BLaER1 treated with 17β-estradiol and CSF1 and Interleukin-3, amounts not matched to agents 10 nM and 100 nM (cell line): Measurements from ENCODE around the gene PIGC.

Experiments
- H3K27ac ChIP-seq, 11 experiments: shearing (Covaris generic); formaldehyde crosslinking; 2 replicates each; pipeline ENCODE4 v1.8.1; 2022
- H3K27me3 ChIP-seq, 11 experiments: shearing (Covaris generic); formaldehyde crosslinking; 2 replicates each; pipeline ENCODE4 v1.8.1; 2022
- H3K36me3 ChIP-seq, 11 experiments: shearing (Covaris generic); formaldehyde crosslinking; 2 replicates each; pipeline ENCODE4 v1.8.1; 2022
- H3K4me1 ChIP-seq, 10 experiments: shearing (Covaris generic); formaldehyde crosslinking; 2 replicates each; pipeline ENCODE4 v1.8.1; 2022
- H3K4me2 ChIP-seq, 11 experiments: shearing (Covaris generic); formaldehyde crosslinking; 2 replicates each; pipeline ENCODE4 v1.8.1; 2022
- H3K4me3 ChIP-seq, 10 experiments: shearing (Covaris generic); formaldehyde crosslinking; 2 replicates each; pipeline ENCODE4 v1.8.1; 2022
- H3K9ac ChIP-seq, 11 experiments: shearing (Covaris generic); formaldehyde crosslinking; 2 replicates each; pipeline ENCODE4 v1.8.1; 2022
- H3K9me3 ChIP-seq, 11 experiments: shearing (Covaris generic); formaldehyde crosslinking; replicated peaks in 1 of 11; 2 replicates each; pipeline ENCODE4 v1.8.1; 2022
- H4K20me1 ChIP-seq, 11 experiments: shearing (Covaris generic); formaldehyde crosslinking; 2 replicates each; pipeline ENCODE4 v1.8.1; 2022
- Cebpa-rat ChIP-seq, 11 experiments: shearing (Covaris generic); IDR thresholded peaks; 2 replicates each; pipeline ENCODE4 v1.8.1; 2022

PIGC gene

DNA sequence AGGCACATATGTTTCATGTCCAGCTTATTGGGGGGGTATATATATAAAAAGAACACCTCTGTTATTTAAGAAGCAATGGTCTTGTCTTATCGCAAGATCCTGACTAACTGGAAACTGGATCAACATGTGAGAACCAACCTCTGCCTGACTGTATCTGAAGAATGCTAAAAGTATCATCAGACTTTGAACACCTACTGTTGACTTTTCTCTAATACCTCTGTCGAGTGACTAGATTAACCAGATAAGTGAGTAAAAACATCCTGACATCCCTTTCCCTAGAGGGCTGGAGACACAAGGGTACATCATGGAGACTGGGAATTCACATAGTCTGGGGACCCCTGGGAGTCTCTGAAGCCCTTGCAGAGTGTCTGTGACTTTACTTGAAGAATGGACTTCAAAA is 26.3 kb upstream of the PIGC start:
- H3K27me3 ChIP-seq = no peaks in the 10 kb centered on the region
- no peak for TF ChIP-seq Cebpa-rat (IDR thresholded peaks at IDR 0.05)
- H3K9ac ChIP-seq = no peak overlapping the region
- H3K36me3 ChIP-seq = no peaks in the 10 kb centered on the region
- no peaks in the 10 kb centered on the region for H3K9me3 ChIP-seq
- no peak overlapping the region for H3K4me3 ChIP-seq
- H4K20me1 ChIP-seq = no peaks in the 10 kb centered on the region
- no peak overlapping the region for H3K4me2 ChIP-seq
- H3K27ac ChIP-seq = no peak overlapping the region
- peaks cover 0 to 17% (median 6%) of the 10 kb centered on the region in 10 experiments; a peak in 10 of 20 replicates for H3K4me1 ChIP-seq

DNA sequence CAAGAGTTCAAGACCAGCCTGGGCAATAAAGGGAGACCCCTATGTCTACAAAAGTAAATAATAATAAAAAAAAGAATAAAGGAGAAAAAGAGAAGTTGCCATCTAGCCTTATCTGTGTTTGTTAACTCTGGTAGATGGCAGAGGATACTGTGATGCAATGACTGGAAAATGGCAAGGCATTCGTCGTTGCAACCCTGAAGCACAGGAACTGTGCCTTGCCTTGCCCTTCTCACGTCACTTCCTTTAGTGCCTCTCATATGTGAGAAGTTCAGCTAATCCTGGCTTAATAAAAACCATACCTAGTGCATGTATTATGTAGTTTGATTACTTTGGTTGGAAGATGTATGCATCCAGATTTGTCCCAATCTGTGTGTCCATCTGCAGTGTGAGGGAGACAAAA is 25.8 kb upstream of the PIGC start:
- H3K9ac ChIP-seq = no peak overlapping the region
- no peak for TF ChIP-seq Cebpa-rat (IDR thresholded peaks at IDR 0.05)
- H3K27me3 ChIP-seq = no peaks in the 10 kb centered on the region
- H3K4me1 ChIP-seq = peaks cover 0 to 17% (median 6%) of the 10 kb centered on the region in 10 experiments; a peak in 10 of 20 replicates
- no peaks in the 10 kb centered on the region for H3K9me3 ChIP-seq
- no peaks in the 10 kb centered on the region for H3K36me3 ChIP-seq
- H3K4me2 ChIP-seq = 0 out of 22 replicates have a peak overlapping the region, but pooled peaks of 2 of the 11 experiments have one; percentile 1 to 8
- no peaks in the 10 kb centered on the region for H4K20me1 ChIP-seq
- no peak overlapping the region for H3K4me3 ChIP-seq
- H3K27ac ChIP-seq = no peak overlapping the region

DNA sequence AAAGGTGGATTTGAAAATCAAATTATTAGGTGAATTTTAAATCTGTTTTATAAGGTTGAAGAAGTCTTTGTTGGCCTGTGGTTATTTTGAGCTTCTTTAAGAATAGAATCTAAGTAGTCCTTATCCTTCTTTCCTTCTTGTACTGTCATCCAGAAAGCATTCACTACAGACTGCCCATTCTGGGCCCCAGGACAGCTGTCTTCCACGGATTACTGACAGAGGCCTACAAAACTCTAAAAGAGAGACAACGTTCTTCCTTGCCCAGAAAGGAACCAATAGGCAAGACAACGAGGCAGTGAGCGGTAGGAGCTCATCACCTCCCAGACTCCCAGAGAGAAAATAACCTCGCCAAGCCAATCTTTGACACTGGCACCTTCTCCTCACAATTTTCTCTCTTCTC is 24.4 kb upstream of the PIGC start:
- Histone ChIP-seq H3K27ac (no peak overlapping the region), H3K4me1 (peaks cover 0 to 13% (median 4%) of the 10 kb centered on the region in 10 experiments; a peak in 9 of 20 replicates), H3K4me2 (no peak overlapping the region), H4K20me1 (no peaks in the 10 kb centered on the region), H3K9me3 (no peaks in the 10 kb centered on the region), H3K9ac (no peak overlapping the region), H3K27me3 (no peaks in the 10 kb centered on the region), H3K36me3 (no peaks in the 10 kb centered on the region), H3K4me3 (no peak overlapping the region)
- no peak for TF ChIP-seq Cebpa-rat (IDR thresholded peaks at IDR 0.05)

DNA sequence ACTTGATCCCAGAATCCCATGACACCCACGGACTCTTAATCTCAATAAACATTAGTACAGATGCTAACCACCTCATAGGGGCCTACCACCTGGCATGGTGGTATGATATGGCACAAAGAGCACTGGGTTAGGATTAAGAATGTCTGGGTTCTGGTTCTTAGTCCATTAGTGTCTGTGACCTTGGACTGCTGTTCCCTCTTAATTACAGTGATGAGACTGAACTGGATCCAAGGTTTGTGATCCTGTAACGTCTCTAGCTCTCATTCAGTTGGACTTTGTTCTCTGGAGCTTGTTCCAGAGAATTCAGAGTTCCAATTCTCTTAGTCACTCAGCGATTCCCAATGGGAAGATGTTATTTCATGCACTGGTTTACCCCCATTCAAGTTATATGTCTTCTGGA is 23.6 kb upstream of the PIGC start:
- TF ChIP-seq Cebpa-rat (IDR thresholded peaks at IDR 0.05) = no peak
- Histone ChIP-seq H3K9me3 (no peaks in the 10 kb centered on the region), H3K27ac (no peak overlapping the region), H3K9ac (no peak overlapping the region), H3K4me3 (no peak overlapping the region), H3K36me3 (no peaks in the 10 kb centered on the region), H3K4me1 (peaks cover 0 to 4% (median under 1%) of the 10 kb centered on the region in 10 experiments; a peak in 8 of 20 replicates), H3K4me2 (no peak overlapping the region), H3K27me3 (no peaks in the 10 kb centered on the region), H4K20me1 (no peaks in the 10 kb centered on the region)

DNA sequence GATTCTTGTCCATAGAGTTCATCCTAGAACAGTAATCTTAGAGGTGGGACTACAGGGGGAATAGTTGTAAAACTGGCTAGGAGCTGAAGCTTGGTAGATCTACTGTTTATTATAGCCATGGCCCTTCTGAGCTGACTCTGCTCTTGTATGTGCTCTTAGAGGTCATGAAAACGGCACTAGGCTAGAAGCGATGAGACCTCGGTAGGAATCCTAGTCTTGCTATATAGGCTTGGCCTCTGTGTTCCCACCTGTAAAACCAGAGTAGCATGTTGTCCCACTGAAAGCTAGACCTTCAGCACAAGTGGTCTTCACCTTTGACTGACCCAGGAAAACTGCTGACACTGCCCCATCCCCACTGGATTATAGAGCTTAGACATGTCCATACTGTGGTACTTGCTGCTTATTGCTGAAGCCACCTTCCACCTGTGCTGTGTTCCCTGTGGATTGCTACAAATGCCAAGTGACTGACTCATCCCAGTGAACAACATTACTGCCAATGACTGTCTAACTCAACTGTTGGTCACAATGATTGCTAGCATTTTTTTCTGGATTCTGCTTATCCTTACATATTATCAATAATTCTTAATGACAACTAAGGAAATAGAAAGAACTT is 23.0 kb upstream of the PIGC start:
- H3K4me3 ChIP-seq = no peak overlapping the region
- TF ChIP-seq Cebpa-rat (IDR thresholded peaks at IDR 0.05) = no peak
- no peak overlapping the region for H3K4me2 ChIP-seq
- H3K4me1 ChIP-seq = no peaks in the 10 kb centered on the region; a peak in 2 of 20 replicates
- H4K20me1 ChIP-seq = no peaks in the 10 kb centered on the region
- H3K27me3 ChIP-seq = no peaks in the 10 kb centered on the region
- H3K9me3 ChIP-seq = no peaks in the 10 kb centered on the region
- H3K9ac ChIP-seq = no peak overlapping the region
- H3K36me3 ChIP-seq = no peaks in the 10 kb centered on the region
- H3K27ac ChIP-seq = no peak overlapping the region

DNA sequence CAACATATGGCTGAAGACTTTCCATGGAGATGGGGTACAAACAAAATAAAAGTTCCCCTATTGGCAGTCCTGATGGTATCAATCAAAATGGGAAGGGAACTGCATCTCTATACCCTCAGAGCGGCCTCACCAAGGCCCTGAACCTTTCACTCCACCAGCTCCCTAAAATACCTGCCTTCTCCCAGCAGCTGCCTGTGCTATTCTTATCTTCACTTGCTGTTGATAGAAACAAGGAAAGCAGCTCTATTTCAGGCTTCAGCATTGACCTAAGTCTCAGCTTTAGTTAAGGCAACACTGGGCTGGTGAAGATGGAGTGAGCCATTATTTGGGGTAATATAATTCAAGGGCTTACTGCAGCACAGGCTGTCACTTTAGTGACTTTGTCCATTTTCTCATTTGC is 21.7 kb upstream of the PIGC start:
- Histone ChIP-seq H3K27me3 (no peaks in the 10 kb centered on the region), H3K4me3 (no peak overlapping the region), H3K9me3 (no peaks in the 10 kb centered on the region), H3K4me1 (no peaks in the 10 kb centered on the region; a peak in 1 of 20 replicates), H3K9ac (no peak overlapping the region), H3K4me2 (no peak overlapping the region), H4K20me1 (no peaks in the 10 kb centered on the region), H3K27ac (no peak overlapping the region), H3K36me3 (no peaks in the 10 kb centered on the region)
- no peak for TF ChIP-seq Cebpa-rat (IDR thresholded peaks at IDR 0.05)

DNA sequence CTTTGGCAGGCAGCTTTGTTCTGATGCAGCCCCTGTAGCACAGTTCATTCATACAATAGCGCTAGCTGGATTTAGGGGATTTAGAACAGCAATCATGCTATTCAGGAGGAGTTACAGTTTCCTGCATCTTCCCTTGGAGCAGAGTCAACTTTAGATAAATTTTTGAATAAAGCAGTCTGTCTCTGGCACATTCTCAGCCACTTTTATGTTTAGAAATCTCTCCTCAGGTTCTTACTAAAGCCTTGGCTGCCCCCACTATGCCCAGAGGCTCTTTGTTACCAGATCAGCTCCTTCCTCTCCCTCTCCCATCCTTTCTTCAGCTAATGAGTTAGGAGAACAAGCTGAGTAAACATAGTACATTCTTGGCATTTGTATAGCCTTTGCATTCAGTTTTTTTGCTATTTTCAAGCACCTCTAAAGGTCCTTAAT is 17.0 kb upstream of the PIGC start:
- H4K20me1 ChIP-seq = no peaks in the 10 kb centered on the region; a peak in 1 of 22 replicates
- H3K4me1 ChIP-seq = no peaks in the 10 kb centered on the region
- no peaks in the 10 kb centered on the region for H3K36me3 ChIP-seq
- no peaks in the 10 kb centered on the region for H3K9me3 ChIP-seq
- no peak overlapping the region for H3K4me2 ChIP-seq
- H3K27me3 ChIP-seq = no peaks in the 10 kb centered on the region
- TF ChIP-seq Cebpa-rat (IDR thresholded peaks at IDR 0.05) = no peak
- H3K27ac ChIP-seq = no peak overlapping the region
- H3K9ac ChIP-seq = no peak overlapping the region
- no peak overlapping the region for H3K4me3 ChIP-seq

DNA sequence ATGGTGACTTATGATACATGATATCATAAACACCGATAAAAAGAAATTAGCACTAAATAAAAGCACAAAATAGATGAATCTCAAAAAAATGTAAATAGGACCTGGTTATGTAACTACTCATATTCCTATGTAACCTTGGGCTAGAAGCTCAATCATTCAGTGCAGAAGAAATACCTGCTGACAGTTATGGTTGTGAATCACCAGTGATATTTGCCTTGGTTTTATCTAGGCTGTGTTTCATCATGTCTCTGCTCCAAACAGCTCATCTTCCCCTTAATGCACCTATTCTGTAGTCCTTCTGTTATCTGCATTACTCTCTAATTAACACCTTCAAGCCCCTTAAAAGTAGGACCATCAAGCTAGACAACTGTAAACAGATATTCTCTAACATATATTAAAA is 16.3 kb upstream of the PIGC start:
- Histone ChIP-seq H3K4me1 (no peaks in the 10 kb centered on the region), H4K20me1 (no peaks in the 10 kb centered on the region; a peak in 1 of 22 replicates), H3K4me3 (no peak overlapping the region), H3K9ac (no peak overlapping the region), H3K36me3 (no peaks in the 10 kb centered on the region), H3K9me3 (no peaks in the 10 kb centered on the region), H3K4me2 (no peak overlapping the region), H3K27ac (no peak overlapping the region), H3K27me3 (no peaks in the 10 kb centered on the region)
- TF ChIP-seq Cebpa-rat (IDR thresholded peaks at IDR 0.05) = no peak

DNA sequence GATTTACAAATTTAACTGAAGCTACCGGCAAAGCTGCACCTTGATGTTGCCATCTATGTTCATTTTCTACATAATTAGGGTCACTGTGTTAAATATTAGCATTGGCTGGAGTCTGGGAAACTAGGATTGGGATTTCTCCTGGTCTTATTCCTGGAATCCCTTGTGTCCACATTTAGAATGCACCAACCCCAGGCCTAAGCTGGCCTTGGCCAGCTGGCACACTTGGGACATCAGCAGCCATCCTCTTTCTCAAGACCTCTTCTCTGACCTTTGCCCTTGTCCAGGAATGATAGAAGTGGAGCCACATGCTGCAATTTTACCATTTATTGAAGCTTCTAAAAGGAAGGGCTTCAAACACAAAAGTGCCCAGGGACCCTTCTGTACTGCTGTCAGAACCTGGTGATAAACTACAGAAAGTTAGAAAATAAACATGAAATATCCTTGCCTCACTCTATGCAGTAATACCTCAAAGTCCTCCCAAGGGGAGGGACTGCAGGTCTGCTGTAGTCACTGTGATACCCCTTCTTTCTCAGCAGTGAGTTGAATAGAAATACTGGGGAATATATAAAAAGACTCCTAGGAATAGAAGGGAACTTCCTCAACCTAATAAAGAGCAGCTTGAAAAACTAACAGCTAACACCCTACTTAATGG is 13.7 kb upstream of the PIGC start:
- Histone ChIP-seq H3K9ac (no peak overlapping the region), H3K4me2 (no peak overlapping the region), H3K27me3 (no peaks in the 10 kb centered on the region), H3K9me3 (no peaks in the 10 kb centered on the region), H4K20me1 (no peaks in the 10 kb centered on the region; a peak in 1 of 22 replicates), H3K27ac (no peak overlapping the region), H3K4me1 (no peaks in the 10 kb centered on the region), H3K36me3 (no peaks in the 10 kb centered on the region), H3K4me3 (no peak overlapping the region)
- TF ChIP-seq Cebpa-rat (IDR thresholded peaks at IDR 0.05) = no peak

DNA sequence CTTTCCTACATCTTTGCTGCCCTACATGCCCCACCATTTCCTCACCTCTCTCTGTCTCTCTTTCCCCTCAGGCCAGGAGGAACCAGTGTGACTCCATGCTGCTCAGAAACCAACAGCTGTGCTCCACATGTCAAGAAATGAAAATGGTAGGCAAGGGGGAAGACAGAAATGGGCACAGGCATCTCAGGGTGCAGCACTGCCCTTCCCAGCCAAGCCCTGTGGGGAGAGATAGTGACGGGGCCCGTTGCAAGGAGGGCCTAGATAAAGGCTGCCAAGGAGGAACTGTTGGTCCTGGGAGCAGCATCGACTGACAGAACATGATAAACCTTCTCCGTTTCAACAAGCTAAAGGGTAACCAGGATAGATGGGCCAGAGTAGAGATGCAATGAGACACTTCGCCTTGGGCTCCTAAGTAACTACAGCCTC is 12.5 kb upstream of the PIGC start:
- no peak overlapping the region for H3K27ac ChIP-seq
- H3K9me3 ChIP-seq = no peaks in the 10 kb centered on the region
- H3K4me1 ChIP-seq = no peaks in the 10 kb centered on the region
- H3K36me3 ChIP-seq = no peaks in the 10 kb centered on the region
- TF ChIP-seq Cebpa-rat (IDR thresholded peaks at IDR 0.05) = no peak
- H3K4me2 ChIP-seq = no peak overlapping the region
- H3K4me3 ChIP-seq = no peak overlapping the region
- no peaks in the 10 kb centered on the region; a peak in 1 of 22 replicates for H4K20me1 ChIP-seq
- H3K9ac ChIP-seq = no peak overlapping the region
- H3K27me3 ChIP-seq = no peaks in the 10 kb centered on the region
